Right atrium auricular region (tissue), 2 donors: Measurements from ENCODE around the gene GPC3. TPM values are rescaled to one million over a fixed set of nuclear protein-coding genes. Genes with fewer than 3 reads are reported as not detected.

Experiments
- DNase-seq: peaks from one replicate; pipeline ENCODE4 v3.0.0-alpha.2; 2019; ENCODE audit warnings: low spot score
- H3K27ac ChIP-seq, 2 donors: fragments of 200-600 bp; sonication (generic); 1 replicate in 1 of 2; 2 replicates in 1 of 2; pipeline ENCODE4 v1.5.1; 2016 to 2019
- H3K27me3 ChIP-seq, 2 donors: fragments of 200-600 bp; sonication (generic); one replicate each; pipeline versions ENCODE4 v1.5.1 to v1.6.0; 2017 to 2019
- H3K36me3 ChIP-seq: fragments of 200-600 bp; sonication (generic); one replicate; pipeline ENCODE4 v1.5.1; 2016
- H3K4me1 ChIP-seq, 2 donors: fragments of 200-600 bp; sonication (generic); one replicate each; pipeline versions ENCODE4 v1.5.1 to v1.6.0; 2017 to 2019
- H3K4me3 ChIP-seq, 2 donors: fragments of 200-600 bp; sonication (generic); 1 replicate in 1 of 2; 2 replicates in 1 of 2; pipeline ENCODE4 v1.5.1; 2017 to 2019; ENCODE audit warnings: mild to moderate bottlenecking in 1 of 2, moderate library complexity in 1 of 2
- H3K9me3 ChIP-seq, 2 donors: fragments of 200-600 bp; sonication (generic); one replicate each; pipeline ENCODE4 v1.5.1; 2019
- CTCF ChIP-seq, 2 donors: fragments of 200-600 bp; sonication (generic); IDR thresholded peaks; one replicate each; pipeline ENCODE4 v1.5.1; 2019; ENCODE audit warnings: antibody characterized with exemption in 2 of 2
- total RNA-seq, 2 donors: library from RNA; depleted of rRNA; stranded (reverse); fragments of >200 nt; gene quantifications; one replicate each; pipeline ENCODE4 v1.1.0, GENCODE V29; 2016

GPC3 gene
- total RNA-seq, 2 donors from 2014 or later, result 3.5 to 18.6 TPM

GRCh38 chrX:133676344-133677122 is 308.9 kb downstream of the GPC3 start:
- Histone ChIP-seq H3K27ac (no peak overlapping the region), H3K27me3 (no peaks in the 10 kb centered on the region), H3K36me3 (no peaks in the 10 kb centered on the region), H3K9me3 (no peaks in the 10 kb centered on the region), H3K4me1 (no peaks in the 10 kb centered on the region), H3K4me3 (no peak overlapping the region)
- no peak for DNase-seq
- no peak for TF ChIP-seq CTCF (IDR thresholded peaks at IDR 0.05)

GRCh38 chrX:133674726-133675470 is 310.5 kb downstream of the GPC3 start:
- Histone ChIP-seq H3K4me3 (no peak overlapping the region), H3K27ac (no peak overlapping the region), H3K27me3 (no peaks in the 10 kb centered on the region), H3K4me1 (no peaks in the 10 kb centered on the region), H3K9me3 (no peaks in the 10 kb centered on the region), H3K36me3 (no peaks in the 10 kb centered on the region)
- DNase-seq, result no peak
- TF ChIP-seq CTCF (IDR thresholded peaks at IDR 0.05), result no peak

- H3K4me1 ChIP-seq, result no peaks in the 10 kb centered on the region
- no peak overlapping the region for H3K27ac ChIP-seq
- H3K4me3 ChIP-seq, result no peak overlapping the region
- H3K9me3 ChIP-seq, result no peaks in the 10 kb centered on the region
- peak; percentile 33 to 75 for TF ChIP-seq CTCF (IDR thresholded peaks at IDR 0.05)
- DNase-seq, result no peak
- H3K36me3 ChIP-seq, result no peaks in the 10 kb centered on the region
- no peaks in the 10 kb centered on the region for H3K27me3 ChIP-seq
These were observed 315.0 kb downstream of the GPC3 start for GRCh38 chrX:133670383-133670782.

GRCh38 chrX:133669214-133669613 is 316.2 kb downstream of the GPC3 start:
- no peak for TF ChIP-seq CTCF (IDR thresholded peaks at IDR 0.05)
- no peak overlapping the region for H3K4me3 ChIP-seq
- no peaks in the 10 kb centered on the region for H3K27me3 ChIP-seq
- no peaks in the 10 kb centered on the region for H3K4me1 ChIP-seq
- no peak overlapping the region for H3K27ac ChIP-seq
- no peaks in the 10 kb centered on the region for H3K9me3 ChIP-seq
- DNase-seq, result no peak
- H3K36me3 ChIP-seq, result no peaks in the 10 kb centered on the region

- TF ChIP-seq CTCF (IDR thresholded peaks at IDR 0.05), result no peak
- Histone ChIP-seq H3K36me3 (no peaks in the 10 kb centered on the region), H3K4me3 (no peak overlapping the region), H3K27me3 (no peaks in the 10 kb centered on the region), H3K27ac (no peak overlapping the region), H3K9me3 (no peaks in the 10 kb centered on the region), H3K4me1 (no peaks in the 10 kb centered on the region)
- DNase-seq, result no peak
These were observed 317.0 kb downstream of the GPC3 start for GRCh38 chrX:133668225-133668931.
